PC-3 (cell line): ENCODE results near the gene PLCB4. TPM values are rescaled to one million over a fixed set of nuclear protein-coding genes. Genes with fewer than 3 reads are reported as not detected.

Experiments used
- ATAC-seq: fragments of 200-7000 bp; cut with Tn5 transposase; 2 replicates; pipeline ENCODE4 v1.9.1; 2020; ENCODE audit warnings: mild to moderate bottlenecking, moderate library complexity
- BruUV-seq: library from RNA; stranded (reverse); fragments of 400-500 nt; replicated peaks from 2 replicates; lab custom pipeline; 2021; lab: Mats Ljungman, UMichigan
- CTCF ChIA-PET: fragments of 300-600 bp; sonication (Branson Sonifier 250); formaldehyde crosslinking; loops from one replicate; lab custom pipeline; 2022; ENCODE audit warnings: antibody characterized with exemption; lab: Charles Lee
- POLR2A ChIA-PET: fragments of 300-600 bp; sonication (Branson Sonifier 250); formaldehyde crosslinking; loops from one replicate; lab custom pipeline; 2022; ENCODE audit warnings: antibody characterized with exemption; ENCODE audit not compliant: unreplicated experiment; lab: Charles Lee
- DNase-seq: peaks from one replicate; pipeline ENCODE4 v3.0.0-alpha.2; 2015
- H2AFZ ChIP-seq: fragments of 300-600 bp; sonication (generic); 2 replicates; pipeline ENCODE4 v1.6.0; 2016; ENCODE audit warnings: antibody characterized with exemption, low read length
- H3F3A ChIP-seq: fragments of 300-600 bp; sonication (generic); one replicate; pipeline ENCODE4 v1.6.0; 2017; ENCODE audit warnings: antibody characterized with exemption, low read length, control low read depth, mild to moderate bottlenecking; ENCODE audit not compliant: unreplicated experiment
- H3K27ac ChIP-seq: fragments of 300-600 bp; sonication (generic); 2 replicates; pipeline ENCODE4 v1.5.1; 2016; ENCODE audit warnings: mild to moderate bottlenecking, low read length
- H3K27me3 ChIP-seq: fragments of 300-600 bp; sonication (generic); 2 replicates; pipeline ENCODE4 v1.6.1; 2016; ENCODE audit warnings: low read length, mixed read lengths
- H3K36me3 ChIP-seq: fragments of 300-600 bp; sonication (generic); 2 replicates; pipeline ENCODE4 v1.6.1; 2016; ENCODE audit warnings: low read depth, mixed run types, low read length, mixed read lengths
- H3K4me1 ChIP-seq: fragments of 300-600 bp; sonication (generic); 2 replicates; pipeline ENCODE4 v1.5.1; 2016; ENCODE audit warnings: low read length; ENCODE audit not compliant: insufficient read depth
- H3K4me2 ChIP-seq: fragments of 300-600 bp; sonication (generic); 2 replicates; pipeline ENCODE4 v1.6.0; 2016; ENCODE audit warnings: low read length
- H3K4me3 ChIP-seq: fragments of 300-600 bp; sonication (generic); 2 replicates; pipeline ENCODE4 v1.5.1; 2016; ENCODE audit warnings: mild to moderate bottlenecking, low read length, mixed read lengths
- H3K79me2 ChIP-seq: fragments of 300-600 bp; sonication (generic); 2 replicates; pipeline ENCODE4 v1.6.1; 2017; ENCODE audit warnings: low read length, mixed read lengths
- H3K9ac ChIP-seq: fragments of 300-600 bp; sonication (generic); 2 replicates; pipeline ENCODE4 v1.6.0; 2016; ENCODE audit warnings: mild to moderate bottlenecking, low read length
- H3K9me2 ChIP-seq: fragments of 300-600 bp; sonication (generic); replicated peaks from 2 replicates; pipeline ENCODE4 v1.6.1; 2016; ENCODE audit warnings: mixed run types, low read length, mixed read lengths
- H3K9me3 ChIP-seq: fragments of 300-600 bp; sonication (generic); 2 replicates; pipeline ENCODE4 v1.6.1; 2016; ENCODE audit warnings: low read length, mixed read lengths
- H4K20me1 ChIP-seq: fragments of 300-600 bp; sonication (generic); 2 replicates; pipeline ENCODE4 v1.6.1; 2016; ENCODE audit warnings: low read length, mixed read lengths
- CTCF ChIP-seq: fragments of 300-600 bp; sonication (generic); conservative IDR thresholded peaks from 2 replicates; pipeline ENCODE4 v1.5.1; 2017; ENCODE audit warnings: antibody characterized with exemption, low read depth, mild to moderate bottlenecking, low read length
- EZH2 ChIP-seq: fragments of 300-600 bp; sonication (generic); IDR thresholded peaks from one replicate; pipeline ENCODE4 v1.6.1; 2017; ENCODE audit warnings: antibody characterized with exemption, mild to moderate bottlenecking, low read length; ENCODE audit not compliant: unreplicated experiment
- EZH2phosphoT487 ChIP-seq: fragments of 300-600 bp; sonication (generic); IDR thresholded peaks from 2 replicates; pipeline ENCODE4 v1.6.1; 2018; ENCODE audit warnings: mild to moderate bottlenecking, antibody characterized with exemption, low read length, borderline replicate concordance
- intact Hi-C: fragments of 100-400 bp; cut with micrococcal nuclease; formaldehyde crosslinking; loops from 2 replicates; pipeline ENCODE4 v1.9.0; 2023
- total RNA-seq: library from RNA; depleted of rRNA; stranded (reverse); fragments of >200 nt; gene quantifications from 2 replicates; pipeline ENCODE4 v1.2.3, GENCODE V29; 2014

PLCB4 gene
- total RNA-seq, 1 experiment from 2014 or later: 25.4 TPM

GRCh38 chr20:9354579-9354978 lies 285.7 kb downstream of the PLCB4 start:
- H3K9ac ChIP-seq: no peak overlapping the region
- no peaks in the 10 kb centered on the region for H3F3A ChIP-seq
- H3K4me3 ChIP-seq: no peak overlapping the region
- H3K27me3 ChIP-seq: no peaks in the 10 kb centered on the region
- ChIA-PET POLR2A (no interaction called here), CTCF (no interaction called here)
- TF ChIP-seq EZH2phosphoT487: no peak
- no peak for TF ChIP-seq EZH2
- TF ChIP-seq CTCF: no peak
- no peaks in the 10 kb centered on the region for H3K4me1 ChIP-seq
- H3K79me2 ChIP-seq: no peaks in the 10 kb centered on the region
- no peak overlapping the region for H3K4me2 ChIP-seq
- ATAC-seq (no peak), DNase-seq (no peak)
- H3K9me2 ChIP-seq: no peaks in the 10 kb centered on the region
- BruUV-seq: no TSS peak
- no peaks in the 10 kb centered on the region for H3K36me3 ChIP-seq
- H3K9me3 ChIP-seq: no peaks in the 10 kb centered on the region
- no peak overlapping the region for H3K27ac ChIP-seq
- no peak overlapping the region for H2AFZ ChIP-seq
- intact Hi-C loops: no loop called here
- no peaks in the 10 kb centered on the region for H4K20me1 ChIP-seq

- Histone ChIP-seq H4K20me1 (no peaks in the 10 kb centered on the region), H3K27ac (no peak overlapping the region), H3F3A (no peaks in the 10 kb centered on the region), H3K36me3 (no peaks in the 10 kb centered on the region), H3K4me1 (no peaks in the 10 kb centered on the region), H3K4me3 (no peak overlapping the region), H3K9me3 (no peaks in the 10 kb centered on the region), H3K9ac (no peak overlapping the region), H2AFZ (no peak overlapping the region), H3K4me2 (no peak overlapping the region), H3K9me2 (no peaks in the 10 kb centered on the region), H3K27me3 (no peaks in the 10 kb centered on the region), H3K79me2 (no peaks in the 10 kb centered on the region)
- CTCF ChIA-PET: no interaction called here
- DNase-seq: no peak
- POLR2A ChIA-PET: no interaction called here
- intact Hi-C loops: loop anchor here (2.0 kb wide), 2 partner anchors 599 to 607 kb away; no protein-coding TSS in a partner anchor
- no TSS peak for BruUV-seq
- TF ChIP-seq EZH2 (no peak), CTCF (no peak), EZH2phosphoT487 (no peak)
- ATAC-seq: no peak
Measured at GRCh38 chr20:9358001-9358400, 289.1 kb downstream of the PLCB4 start.

GRCh38 chr20:9359561-9360308 lies 290.8 kb downstream of the PLCB4 start:
- no peak overlapping the region for H3K4me2 ChIP-seq
- H3F3A ChIP-seq: no peaks in the 10 kb centered on the region
- H3K4me1 ChIP-seq: no peaks in the 10 kb centered on the region
- H3K9ac ChIP-seq: no peak overlapping the region
- H3K36me3 ChIP-seq: no peaks in the 10 kb centered on the region; the same call in 1 of the 2 replicates
- CTCF ChIA-PET: interaction anchor here (0.6 to 1.5 kb wide), 5 partner anchors 283 to 569 kb away, joined by 3 to 10 read pairs (median 4); no protein-coding TSS in a partner anchor
- H3K27ac ChIP-seq: no peak overlapping the region
- no peaks in the 10 kb centered on the region for H4K20me1 ChIP-seq
- intact Hi-C loops: loop anchor here (1.0 to 2.0 kb wide), 5 partner anchors 287 to 609 kb away; no protein-coding TSS in a partner anchor
- peak; percentile 78 for DNase-seq
- TF ChIP-seq EZH2phosphoT487 (no peak), EZH2 (no peak), CTCF (peak; percentile 85)
- no peaks in the 10 kb centered on the region for H3K9me3 ChIP-seq
- H2AFZ ChIP-seq: no peak overlapping the region
- POLR2A ChIA-PET: interaction anchor here (0.7 kb wide), 1 partner anchor 292 kb away, joined by 5 read pairs; no protein-coding TSS in a partner anchor
- ATAC-seq: peak; percentile 78
- H3K4me3 ChIP-seq: no peak overlapping the region
- BruUV-seq: no TSS peak
- no peaks in the 10 kb centered on the region for H3K9me2 ChIP-seq
- H3K27me3 ChIP-seq: no peaks in the 10 kb centered on the region
- no peaks in the 10 kb centered on the region for H3K79me2 ChIP-seq
